Measurements from ENCODE around the gene PEX11B. TPM values are rescaled to one million over a fixed set of nuclear protein-coding genes. Genes with fewer than 3 reads are reported as not detected.

Gene PEX11B
- total and polyA plus RNA-seq, 2 experiments from 2014 or later: 7.4 to 9.1 TPM

DNA sequence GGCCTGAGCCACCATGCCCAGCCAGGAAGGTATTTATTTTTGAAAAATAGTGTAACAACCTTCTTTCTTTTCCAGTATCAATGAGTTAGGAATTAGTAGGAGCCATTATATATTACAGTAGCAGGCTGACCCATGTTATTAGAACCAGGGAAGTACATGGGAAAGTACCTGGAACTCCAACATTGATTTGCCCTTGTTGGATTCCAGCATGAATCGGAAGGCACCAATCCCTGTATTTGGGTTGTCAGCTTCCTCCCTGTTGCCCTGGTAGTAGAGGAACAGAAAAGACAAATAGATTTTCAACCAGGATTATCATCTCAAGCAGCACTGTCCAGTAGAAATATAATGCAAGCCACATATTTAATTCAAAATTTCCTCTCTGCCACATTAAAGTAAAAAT, 18.9 kb upstream of the PEX11B start (continued):
- TF ChIP-seq CREB1 (CRISPR knock-in tag; IDR thresholded peaks at IDR 0.05; ENCODE audit: low read depth) (no peak), ZNF331 (CRISPR knock-in tag; IDR thresholded peaks at IDR 0.05; ENCODE audit: low read depth) (no peak), ZNF114 (CRISPR knock-in tag; IDR thresholded peaks at IDR 0.05) (no peak), EZH2 (IDR thresholded peaks at IDR 0.05; ENCODE audit: low read depth, unreplicated experiment) (no peak)
- TF ChIP-seq, protein P1, sequence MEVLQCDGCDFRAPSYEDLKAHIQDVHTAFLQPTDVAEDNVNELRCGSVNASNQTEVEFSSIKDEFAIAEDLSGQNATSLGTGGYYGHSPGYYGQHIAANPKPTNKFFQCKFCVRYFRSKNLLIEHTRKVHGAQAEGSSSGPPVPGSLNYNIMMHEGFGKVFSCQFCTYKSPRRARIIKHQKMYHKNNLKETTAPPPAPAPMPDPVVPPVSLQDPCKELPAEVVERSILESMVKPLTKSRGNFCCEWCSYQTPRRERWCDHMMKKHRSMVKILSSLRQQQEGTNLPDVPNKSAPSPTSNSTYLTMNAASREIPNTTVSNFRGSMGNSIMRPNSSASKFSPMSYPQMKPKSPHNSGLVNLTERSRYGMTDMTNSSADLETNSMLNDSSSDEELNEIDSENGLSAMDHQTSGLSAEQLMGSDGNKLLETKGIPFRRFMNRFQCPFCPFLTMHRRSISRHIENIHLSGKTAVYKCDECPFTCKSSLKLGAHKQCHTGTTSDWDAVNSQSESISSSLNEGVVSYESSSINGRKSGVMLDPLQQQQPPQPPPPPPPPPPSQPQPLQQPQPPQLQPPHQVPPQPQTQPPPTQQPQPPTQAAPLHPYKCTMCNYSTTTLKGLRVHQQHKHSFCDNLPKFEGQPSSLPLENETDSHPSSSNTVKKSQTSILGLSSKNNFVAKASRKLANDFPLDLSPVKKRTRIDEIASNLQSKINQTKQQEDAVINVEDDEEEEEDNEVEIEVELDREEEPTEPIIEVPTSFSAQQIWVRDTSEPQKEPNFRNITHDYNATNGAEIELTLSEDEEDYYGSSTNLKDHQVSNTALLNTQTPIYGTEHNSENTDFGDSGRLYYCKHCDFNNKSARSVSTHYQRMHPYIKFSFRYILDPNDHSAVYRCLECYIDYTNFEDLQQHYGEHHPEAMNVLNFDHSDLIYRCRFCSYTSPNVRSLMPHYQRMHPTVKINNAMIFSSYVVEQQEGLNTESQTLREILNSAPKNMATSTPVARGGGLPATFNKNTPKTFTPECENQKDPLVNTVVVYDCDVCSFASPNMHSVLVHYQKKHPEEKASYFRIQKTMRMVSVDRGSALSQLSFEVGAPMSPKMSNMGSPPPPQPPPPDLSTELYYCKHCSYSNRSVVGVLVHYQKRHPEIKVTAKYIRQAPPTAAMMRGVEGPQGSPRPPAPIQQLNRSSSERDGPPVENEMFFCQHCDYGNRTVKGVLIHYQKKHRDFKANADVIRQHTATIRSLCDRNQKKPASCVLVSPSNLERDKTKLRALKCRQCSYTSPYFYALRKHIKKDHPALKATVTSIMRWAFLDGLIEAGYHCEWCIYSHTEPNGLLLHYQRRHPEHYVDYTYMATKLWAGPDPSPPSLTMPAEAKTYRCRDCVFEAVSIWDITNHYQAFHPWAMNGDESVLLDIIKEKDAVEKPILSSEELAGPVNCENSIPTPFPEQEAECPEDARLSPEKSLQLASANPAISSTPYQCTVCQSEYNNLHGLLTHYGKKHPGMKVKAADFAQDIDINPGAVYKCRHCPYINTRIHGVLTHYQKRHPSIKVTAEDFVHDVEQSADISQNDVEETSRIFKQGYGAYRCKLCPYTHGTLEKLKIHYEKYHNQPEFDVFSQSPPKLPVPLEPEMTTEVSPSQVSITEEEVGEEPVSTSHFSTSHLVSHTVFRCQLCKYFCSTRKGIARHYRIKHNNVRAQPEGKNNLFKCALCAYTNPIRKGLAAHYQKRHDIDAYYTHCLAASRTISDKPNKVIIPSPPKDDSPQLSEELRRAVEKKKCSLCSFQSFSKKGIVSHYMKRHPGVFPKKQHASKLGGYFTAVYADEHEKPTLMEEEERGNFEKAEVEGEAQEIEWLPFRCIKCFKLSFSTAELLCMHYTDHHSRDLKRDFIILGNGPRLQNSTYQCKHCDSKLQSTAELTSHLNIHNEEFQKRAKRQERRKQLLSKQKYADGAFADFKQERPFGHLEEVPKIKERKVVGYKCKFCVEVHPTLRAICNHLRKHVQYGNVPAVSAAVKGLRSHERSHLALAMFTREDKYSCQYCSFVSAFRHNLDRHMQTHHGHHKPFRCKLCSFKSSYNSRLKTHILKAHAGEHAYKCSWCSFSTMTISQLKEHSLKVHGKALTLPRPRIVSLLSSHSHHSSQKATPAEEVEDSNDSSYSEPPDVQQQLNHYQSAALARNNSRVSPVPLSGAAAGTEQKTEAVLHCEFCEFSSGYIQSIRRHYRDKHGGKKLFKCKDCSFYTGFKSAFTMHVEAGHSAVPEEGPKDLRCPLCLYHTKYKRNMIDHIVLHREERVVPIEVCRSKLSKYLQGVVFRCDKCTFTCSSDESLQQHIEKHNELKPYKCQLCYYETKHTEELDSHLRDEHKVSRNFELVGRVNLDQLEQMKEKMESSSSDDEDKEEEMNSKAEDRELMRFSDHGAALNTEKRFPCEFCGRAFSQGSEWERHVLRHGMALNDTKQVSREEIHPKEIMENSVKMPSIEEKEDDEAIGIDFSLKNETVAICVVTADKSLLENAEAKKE (CRISPR knock-in tag; IDR thresholded peaks at IDR 0.05): no peak

DNA sequence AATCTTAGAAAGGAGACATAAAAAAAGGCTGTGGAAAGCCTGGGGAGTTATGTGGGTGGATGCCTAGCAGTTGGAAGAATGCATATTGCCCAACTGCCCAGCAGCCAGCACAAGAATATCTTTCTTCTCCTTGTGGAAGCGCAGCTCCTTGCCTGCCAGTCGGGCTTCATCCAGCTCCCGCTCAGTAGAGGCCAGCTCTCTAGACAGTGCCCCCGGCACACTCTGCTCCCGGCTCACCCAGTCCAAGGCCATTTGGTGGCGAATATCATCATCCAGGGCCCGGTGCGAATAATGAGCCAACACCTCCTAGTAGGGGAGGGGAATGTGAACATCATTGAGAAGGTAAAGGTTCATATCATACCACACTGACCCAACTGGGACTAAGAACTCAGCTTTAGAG, 17.7 kb upstream of the PEX11B start:
- H3K4me1 Mint-ChIP-seq: peaks cover 22% of the 10 kb centered on the region
- ATAC-seq (peak; percentile 41; the same call in 2 of the 3 replicates), DNase-seq (ENCODE audit: low spot score) (no peak)
- Histone ChIP-seq H3K27me3 (ENCODE audit: insufficient read depth) (no peaks in the 10 kb centered on the region), H3K79me2 (replicated peaks; ENCODE audit: insufficient read depth) (no peaks in the 10 kb centered on the region), H3K4me3 (no peak overlapping the region), H2AFZ (peak overlapping the region; percentile 39; the same call in 1 of the 2 replicates), H3K9me2 (ENCODE audit: insufficient read depth) (no peaks in the 10 kb centered on the region), H3K4me1 (ENCODE audit: insufficient read depth) (peaks cover 20% of the 10 kb centered on the region), H3K4me2 (no peak overlapping the region), H3K36me3 (ENCODE audit: insufficient read depth) (no peaks in the 10 kb centered on the region), H4K20me1 (replicated peaks; ENCODE audit: insufficient read depth) (no peaks in the 10 kb centered on the region), H3F3A (replicated peaks; ENCODE audit: low read depth) (0 out of 2 replicates have a peak, but pooled peaks cover 2% of the 10 kb centered on the region), H3K27ac (ENCODE audit: low read depth) (no peak overlapping the region)
- no peak overlapping the region for H3K27ac Mint-ChIP-seq
- no peaks in the 10 kb centered on the region for H3K9me3 Mint-ChIP-seq
- no peaks in the 10 kb centered on the region for H3K36me3 Mint-ChIP-seq (ENCODE audit: low read depth)
- H3K4me3 Mint-ChIP-seq: no peak overlapping the region
- TF ChIP-seq, protein P2, sequence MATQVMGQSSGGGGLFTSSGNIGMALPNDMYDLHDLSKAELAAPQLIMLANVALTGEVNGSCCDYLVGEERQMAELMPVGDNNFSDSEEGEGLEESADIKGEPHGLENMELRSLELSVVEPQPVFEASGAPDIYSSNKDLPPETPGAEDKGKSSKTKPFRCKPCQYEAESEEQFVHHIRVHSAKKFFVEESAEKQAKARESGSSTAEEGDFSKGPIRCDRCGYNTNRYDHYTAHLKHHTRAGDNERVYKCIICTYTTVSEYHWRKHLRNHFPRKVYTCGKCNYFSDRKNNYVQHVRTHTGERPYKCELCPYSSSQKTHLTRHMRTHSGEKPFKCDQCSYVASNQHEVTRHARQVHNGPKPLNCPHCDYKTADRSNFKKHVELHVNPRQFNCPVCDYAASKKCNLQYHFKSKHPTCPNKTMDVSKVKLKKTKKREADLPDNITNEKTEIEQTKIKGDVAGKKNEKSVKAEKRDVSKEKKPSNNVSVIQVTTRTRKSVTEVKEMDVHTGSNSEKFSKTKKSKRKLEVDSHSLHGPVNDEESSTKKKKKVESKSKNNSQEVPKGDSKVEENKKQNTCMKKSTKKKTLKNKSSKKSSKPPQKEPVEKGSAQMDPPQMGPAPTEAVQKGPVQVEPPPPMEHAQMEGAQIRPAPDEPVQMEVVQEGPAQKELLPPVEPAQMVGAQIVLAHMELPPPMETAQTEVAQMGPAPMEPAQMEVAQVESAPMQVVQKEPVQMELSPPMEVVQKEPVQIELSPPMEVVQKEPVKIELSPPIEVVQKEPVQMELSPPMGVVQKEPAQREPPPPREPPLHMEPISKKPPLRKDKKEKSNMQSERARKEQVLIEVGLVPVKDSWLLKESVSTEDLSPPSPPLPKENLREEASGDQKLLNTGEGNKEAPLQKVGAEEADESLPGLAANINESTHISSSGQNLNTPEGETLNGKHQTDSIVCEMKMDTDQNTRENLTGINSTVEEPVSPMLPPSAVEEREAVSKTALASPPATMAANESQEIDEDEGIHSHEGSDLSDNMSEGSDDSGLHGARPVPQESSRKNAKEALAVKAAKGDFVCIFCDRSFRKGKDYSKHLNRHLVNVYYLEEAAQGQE (IDR thresholded peaks at IDR 0.05; ENCODE audit: unreplicated experiment): no peak
- TF ChIP-seq, protein P3, sequence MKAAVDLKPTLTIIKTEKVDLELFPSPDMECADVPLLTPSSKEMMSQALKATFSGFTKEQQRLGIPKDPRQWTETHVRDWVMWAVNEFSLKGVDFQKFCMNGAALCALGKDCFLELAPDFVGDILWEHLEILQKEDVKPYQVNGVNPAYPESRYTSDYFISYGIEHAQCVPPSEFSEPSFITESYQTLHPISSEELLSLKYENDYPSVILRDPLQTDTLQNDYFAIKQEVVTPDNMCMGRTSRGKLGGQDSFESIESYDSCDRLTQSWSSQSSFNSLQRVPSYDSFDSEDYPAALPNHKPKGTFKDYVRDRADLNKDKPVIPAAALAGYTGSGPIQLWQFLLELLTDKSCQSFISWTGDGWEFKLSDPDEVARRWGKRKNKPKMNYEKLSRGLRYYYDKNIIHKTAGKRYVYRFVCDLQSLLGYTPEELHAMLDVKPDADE (IDR thresholded peaks at IDR 0.05): no peak
- TF ChIP-seq JUNB (IDR thresholded peaks at IDR 0.05; ENCODE audit: unreplicated experiment) (no peak), EZH2 (IDR thresholded peaks at IDR 0.05; ENCODE audit: low read depth, unreplicated experiment) (no peak)
- no peaks in the 10 kb centered on the region for H3K27me3 Mint-ChIP-seq (ENCODE audit: insufficient read depth, low read depth, poor library complexity)
